GM19351 (cell line): ENCODE measurements around the gene CRYBA2.

ENCODE experiments used
- ATAC-seq: cut with Tn5 transposase; IDR thresholded peaks from one replicate; pipeline ENCODE4 v1.9.1; 2021; ENCODE audit warnings: mild to moderate bottlenecking, moderate library complexity; ENCODE audit not compliant: unreplicated experiment

Gene CRYBA2

GRCh38 chr2:218983263-218983933 lies 9.8 kb downstream of the CRYBA2 start:
- no peak for ATAC-seq

DNA sequence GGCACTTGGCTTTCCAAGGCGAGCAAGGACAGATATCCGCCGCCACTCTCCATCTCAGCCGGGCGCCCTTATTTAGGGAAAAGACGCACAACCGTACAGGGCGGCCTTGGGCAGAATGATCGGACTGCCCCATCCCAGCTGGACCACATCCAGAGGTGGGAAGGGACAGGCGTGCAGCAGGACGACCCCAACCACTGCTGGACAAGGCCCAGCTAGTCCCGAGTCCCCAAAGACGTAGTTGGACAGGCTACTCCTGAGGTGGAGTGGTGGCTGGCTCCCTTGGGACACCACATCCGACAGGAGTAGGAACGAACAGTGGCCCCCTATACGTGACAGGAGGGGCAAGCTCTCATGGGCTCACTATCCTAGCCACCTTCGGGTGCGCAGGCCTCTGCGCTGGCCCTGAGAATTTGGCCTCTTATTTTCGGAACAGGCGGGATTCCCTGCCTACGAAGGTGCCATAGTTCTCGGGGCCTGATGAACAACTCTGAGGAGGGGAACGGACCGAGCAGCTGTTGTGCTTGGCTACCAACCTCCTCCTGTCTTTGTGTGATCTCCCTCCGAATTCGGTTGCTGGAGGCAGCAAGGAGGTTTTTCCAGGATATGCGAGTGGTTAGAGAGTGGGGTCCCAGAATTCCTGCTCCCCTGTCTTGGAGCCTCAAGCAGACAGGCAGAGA lies 10.5 kb downstream of the CRYBA2 start:
- ATAC-seq = no peak

DNA sequence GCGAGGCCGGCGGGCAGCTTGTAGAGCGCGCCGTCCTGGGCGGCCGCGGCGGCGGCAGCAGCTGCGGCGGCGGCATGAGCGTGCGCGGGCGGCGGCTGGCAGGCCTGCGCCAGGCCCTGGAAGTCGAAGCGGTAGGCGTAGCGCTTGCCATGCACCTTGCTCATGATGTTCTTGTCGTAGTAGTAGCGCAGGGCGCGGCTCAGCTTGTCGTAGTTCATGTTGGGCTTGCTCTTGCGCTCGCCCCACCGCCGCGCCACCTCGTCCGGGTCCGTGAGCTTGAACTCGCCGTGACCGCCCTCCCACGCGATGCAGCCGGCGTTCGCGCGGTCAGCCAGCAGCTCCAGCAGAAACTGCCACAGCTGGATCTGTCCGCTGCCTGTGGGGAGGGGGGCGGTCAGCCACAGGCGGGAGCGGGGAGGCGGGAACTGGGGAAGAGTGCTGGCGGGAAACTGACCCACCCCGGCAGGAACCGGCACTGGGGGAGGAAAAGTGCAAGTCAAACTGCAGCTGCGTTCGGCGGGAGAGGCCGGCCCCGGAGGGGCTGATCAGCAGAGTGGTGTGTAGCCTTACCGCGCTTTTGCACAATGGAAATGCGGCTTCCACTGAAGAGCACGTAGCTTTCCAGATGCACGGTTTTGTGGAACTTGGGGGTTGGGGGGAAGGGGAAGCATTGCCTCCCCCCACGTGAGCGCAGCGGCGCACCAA lies 11.2 kb downstream of the CRYBA2 start:
- no peak for ATAC-seq

GRCh38 chr2:218981390-218981880 lies 11.8 kb downstream of the CRYBA2 start:
- no peak for ATAC-seq

- no peak for ATAC-seq
These were observed 12.4 kb downstream of the CRYBA2 start for GRCh38 chr2:218980735-218981389.

GRCh38 chr2:218979846-218980734 lies 13.1 kb downstream of the CRYBA2 start:
- ATAC-seq = peak; percentile 89

GRCh38 chr2:218975060-218975777 lies 18.0 kb downstream of the CRYBA2 start:
- no peak for ATAC-seq

DNA sequence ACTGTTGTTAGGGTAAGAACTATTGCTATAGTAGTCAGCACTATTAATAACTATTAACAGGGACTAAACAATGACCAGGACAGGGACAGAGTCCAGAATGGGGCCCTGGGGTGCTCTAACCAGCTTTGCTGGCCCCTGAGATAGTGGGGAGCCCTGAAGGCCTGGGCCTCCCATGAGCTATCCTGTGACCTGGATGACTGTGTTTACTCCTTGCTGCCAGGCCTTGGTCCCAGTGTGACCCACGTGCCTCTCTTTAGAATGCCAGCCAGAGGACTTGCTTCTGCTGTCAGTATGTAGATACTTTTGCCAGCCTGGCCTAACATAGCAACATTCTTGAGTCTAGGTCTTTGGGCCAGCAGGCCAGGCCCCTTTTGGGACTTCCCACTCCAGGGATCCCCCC lies 22.3 kb downstream of the CRYBA2 start:
- no peak for ATAC-seq

GRCh38 chr2:218964041-218964771 lies 29.0 kb downstream of the CRYBA2 start:
- ATAC-seq = no peak

DNA sequence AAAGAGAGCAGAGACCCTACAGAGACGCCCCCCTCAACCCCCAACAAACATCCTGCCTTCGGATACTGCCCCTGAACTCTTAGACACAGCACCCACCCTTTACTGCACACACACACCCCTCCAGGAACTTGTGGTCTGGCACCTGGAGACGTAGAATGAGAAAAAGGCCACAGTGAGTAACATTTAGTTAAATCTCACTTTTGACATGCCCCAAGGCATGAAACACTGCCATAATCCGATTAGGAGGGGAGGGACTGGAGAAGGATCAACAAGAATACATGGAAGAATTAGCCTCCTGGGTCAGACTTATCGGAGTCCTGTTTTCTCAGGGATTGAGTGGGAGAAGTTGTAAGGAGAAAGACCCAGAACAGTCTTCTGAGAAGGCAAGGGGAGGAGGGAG lies 29.6 kb downstream of the CRYBA2 start:
- no peak for ATAC-seq

DNA sequence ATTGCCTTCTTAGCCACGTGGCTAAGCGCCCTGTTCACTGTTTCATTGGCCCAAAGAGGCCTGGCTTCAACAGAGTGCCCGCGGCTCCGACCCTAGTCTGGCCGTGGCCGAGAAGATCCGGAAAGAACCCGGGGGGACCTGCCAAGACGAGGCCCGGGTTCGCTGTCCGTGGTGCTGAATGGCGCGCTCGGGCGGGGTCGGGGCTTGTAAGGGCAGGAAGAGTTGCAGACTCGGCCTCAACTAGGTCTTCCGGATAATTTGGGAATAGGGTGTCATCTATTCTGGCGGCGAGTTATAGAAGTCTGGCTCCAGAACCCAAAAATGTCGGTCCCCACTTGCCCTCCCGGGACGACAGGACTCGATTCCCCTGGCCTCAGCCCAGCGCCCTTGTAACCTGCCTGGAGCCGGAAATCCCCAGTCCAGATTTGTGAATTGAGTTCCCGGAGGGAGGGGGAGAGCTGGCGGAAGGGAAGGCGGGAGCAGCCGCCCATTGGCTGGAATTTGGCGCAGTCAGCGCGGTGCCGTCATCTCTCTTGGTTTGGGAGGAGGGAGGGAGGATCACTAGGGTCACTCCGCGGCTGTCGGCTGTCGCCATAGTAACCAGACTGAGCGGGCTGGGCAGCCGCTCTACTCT lies 30.2 kb downstream of the CRYBA2 start:
- no peak for ATAC-seq

- no peak for ATAC-seq
These were observed 31.3 kb downstream of the CRYBA2 start for GRCh38 chr2:218961651-218962570.

- ATAC-seq = no peak
These were observed 32.0 kb downstream of the CRYBA2 start for GRCh38 chr2:218961229-218961628.

GRCh38 chr2:218960309-218961165 lies 32.7 kb downstream of the CRYBA2 start:
- no peak for ATAC-seq

DNA sequence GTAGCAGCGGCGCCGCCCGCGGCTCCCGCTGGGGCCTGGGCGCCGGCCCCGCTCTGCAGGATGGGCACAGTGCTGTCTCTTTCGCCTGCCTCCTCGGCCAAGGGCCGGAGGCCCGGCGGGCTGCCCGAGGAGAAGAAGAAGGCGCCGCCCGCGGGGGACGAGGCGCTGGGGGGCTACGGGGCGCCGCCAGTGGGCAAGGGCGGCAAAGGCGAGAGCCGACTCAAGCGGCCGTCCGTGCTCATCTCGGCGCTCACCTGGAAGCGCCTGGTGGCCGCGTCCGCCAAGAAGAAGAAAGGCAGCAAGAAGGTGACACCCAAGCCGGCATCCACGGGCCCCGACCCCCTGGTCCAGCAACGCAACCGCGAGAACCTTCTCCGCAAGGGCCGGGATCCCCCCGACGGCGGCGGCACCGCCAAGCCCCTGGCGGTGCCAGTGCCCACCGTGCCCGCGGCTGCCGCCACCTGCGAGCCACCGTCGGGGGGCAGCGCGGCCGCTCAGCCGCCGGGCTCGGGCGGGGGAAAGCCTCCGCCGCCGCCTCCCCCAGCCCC lies 33.4 kb downstream of the CRYBA2 start:
- peak; percentile 32 for ATAC-seq

GRCh38 chr2:218959141-218959731 lies 34.0 kb downstream of the CRYBA2 start, which contains the start of gene CDK5R2:
TSS of gene CDK5R2 (plus strand) at chr2:218959666. CDS start at chr2:218959821, 155 bp downstream.
- peak; percentile 98 for ATAC-seq
